Hematopoietic multipotent progenitor cell treated with erythropoietin and hydrocortisone succinate and interleukin-3 and kit ligand, for 15 days (in vitro differentiated cells): Measurements from ENCODE around the gene KCNK6.

Source experiments
- DNase-seq: peaks from one replicate; pipeline ENCODE4 v3.0.0-alpha.2; 2015; ENCODE audit warnings: low spot score

Gene KCNK6

GRCh38 chr19:38298821-38299680, 20.6 kb upstream of the KCNK6 start:
- DNase-seq = no peak

- no peak for DNase-seq
Observed at GRCh38 chr19:38303517-38304351, 15.9 kb upstream of the KCNK6 start, which contains the start of gene C19orf33. Gene C19orf33 (plus strand): TSS chr19:38304251. CDS start chr19:38304262, 11 bp downstream.

DNA sequence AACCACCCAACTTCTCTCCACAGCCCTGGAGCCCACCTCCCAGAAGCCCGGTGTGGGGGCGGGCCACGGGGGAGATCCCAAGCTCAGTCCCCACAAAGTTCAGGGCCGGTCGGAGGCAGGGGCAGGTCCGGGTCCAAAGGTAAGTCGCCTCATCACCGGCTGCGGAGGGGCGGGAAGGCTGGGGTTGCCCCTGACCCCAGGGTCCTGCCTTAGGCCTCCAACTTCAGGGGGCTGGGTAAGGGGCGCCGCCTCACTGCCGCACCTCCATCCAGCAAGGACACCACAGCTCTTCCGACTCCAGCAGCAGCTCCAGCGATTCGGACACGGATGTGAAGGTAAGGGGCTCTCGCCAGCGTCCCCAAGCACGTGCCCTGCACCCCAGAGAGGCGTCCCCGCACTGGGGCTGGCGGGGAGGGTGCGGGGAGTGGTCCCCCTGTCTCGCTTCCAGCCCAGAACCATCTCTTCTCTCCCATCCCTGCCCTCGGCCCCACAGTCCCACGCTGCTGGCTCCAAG, 15.2 kb upstream of the KCNK6 start:
- no peak for DNase-seq

DNA sequence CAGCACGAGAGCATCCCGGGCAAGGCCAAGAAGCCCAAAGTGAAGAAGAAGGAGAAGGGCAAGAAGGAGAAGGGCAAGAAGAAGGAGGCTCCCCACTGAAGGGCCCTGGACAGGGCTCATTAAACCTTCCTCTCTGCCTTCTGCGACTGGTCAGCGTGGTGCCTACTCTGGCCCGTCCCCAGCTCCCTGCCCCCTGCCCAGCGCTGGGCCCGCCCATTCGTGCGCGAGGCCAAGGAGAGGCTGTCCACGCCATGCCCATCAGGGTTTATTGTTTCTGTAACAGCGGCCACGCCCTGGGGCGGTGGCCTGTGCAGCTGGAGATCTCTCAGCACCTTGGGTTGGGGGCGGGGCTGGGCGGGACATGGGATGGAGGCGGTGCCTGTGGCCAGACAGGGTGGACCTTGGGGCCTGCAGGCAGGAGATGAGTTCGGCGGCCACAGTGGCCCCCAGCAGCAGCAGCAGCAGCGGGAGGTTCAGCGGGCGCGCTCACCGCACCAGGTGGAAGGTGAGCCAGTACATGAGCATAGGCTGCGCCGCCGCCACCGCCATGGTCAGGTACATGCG, 14.7 kb upstream of the KCNK6 start:
- no peak for DNase-seq

- no peak for DNase-seq
Observed at GRCh38 chr19:38306236-38306635, 13.4 kb upstream of the KCNK6 start.

GRCh38 chr19:38307076-38307475, 12.6 kb upstream of the KCNK6 start:
- DNase-seq = no peak

- no peak for DNase-seq
Observed at GRCh38 chr19:38307597-38307996, 12.0 kb upstream of the KCNK6 start.

GRCh38 chr19:38308006-38308766, 11.5 kb upstream of the KCNK6 start:
- DNase-seq = no peak

DNA sequence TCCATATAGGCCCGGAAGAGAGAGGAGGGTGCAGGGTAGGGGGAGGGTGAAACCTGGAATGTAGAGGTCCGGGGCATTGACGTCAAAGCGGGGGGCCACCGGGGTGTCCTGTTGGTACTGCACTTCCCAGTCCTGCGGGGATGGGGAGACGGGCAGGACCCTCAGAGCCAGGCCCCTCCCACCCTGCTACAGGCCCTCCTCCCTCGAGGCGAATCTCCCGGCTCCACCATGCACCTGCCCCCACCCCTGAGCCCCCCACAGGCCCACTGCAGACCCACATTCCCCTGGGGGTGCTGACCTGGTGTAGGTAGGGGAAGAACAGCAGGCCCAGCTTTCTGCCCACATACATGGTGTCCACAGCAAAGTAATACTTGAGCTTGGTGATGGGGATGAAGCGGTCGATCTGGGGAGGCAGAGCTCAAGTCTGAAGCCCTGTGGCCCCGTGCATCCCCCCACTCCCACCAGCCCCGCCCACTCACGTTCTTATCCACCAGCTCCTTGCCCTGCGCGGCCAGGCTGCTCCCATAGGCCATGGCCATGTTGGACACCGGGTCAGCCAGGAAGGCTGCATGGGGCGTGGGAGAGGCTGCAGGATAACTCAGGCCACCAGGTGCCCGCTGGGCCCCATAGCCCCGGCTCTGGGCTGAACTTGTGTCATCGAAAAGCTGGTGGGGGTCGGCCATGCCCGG, 10.6 kb upstream of the KCNK6 start:
- no peak for DNase-seq

GRCh38 chr19:38309615-38310278, 9.9 kb upstream of the KCNK6 start:
- no peak for DNase-seq

DNA sequence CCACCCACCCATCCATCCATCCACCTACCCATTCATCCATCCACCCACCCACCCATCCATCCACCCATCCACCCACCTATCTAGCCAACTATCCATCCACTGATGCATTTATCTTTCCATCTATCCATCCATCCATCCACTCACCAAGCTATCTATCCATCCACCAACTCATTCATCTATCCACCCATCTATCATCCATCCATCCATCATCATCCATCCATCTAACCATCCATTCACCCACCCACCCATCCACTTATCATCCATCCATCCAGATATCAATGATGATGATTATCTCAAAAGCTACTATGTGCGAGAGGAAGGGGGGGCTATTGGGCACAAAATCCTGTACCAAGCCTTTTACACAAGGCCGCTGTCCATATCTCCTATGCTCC, 9.4 kb upstream of the KCNK6 start:
- no peak for DNase-seq

- DNase-seq = no peak
Observed at GRCh38 chr19:38310986-38311385, 8.7 kb upstream of the KCNK6 start.

- peak; percentile 96 for DNase-seq
Observed at GRCh38 chr19:38315657-38316476, 3.8 kb upstream of the KCNK6 start, which contains the start of gene YIF1B. Gene YIF1B (minus strand): TSS chr19:38315947. CDS start chr19:38315917, 30 bp downstream.

GRCh38 chr19:38316477-38317067, 3.1 kb upstream of the KCNK6 start:
- no peak for DNase-seq

DNA sequence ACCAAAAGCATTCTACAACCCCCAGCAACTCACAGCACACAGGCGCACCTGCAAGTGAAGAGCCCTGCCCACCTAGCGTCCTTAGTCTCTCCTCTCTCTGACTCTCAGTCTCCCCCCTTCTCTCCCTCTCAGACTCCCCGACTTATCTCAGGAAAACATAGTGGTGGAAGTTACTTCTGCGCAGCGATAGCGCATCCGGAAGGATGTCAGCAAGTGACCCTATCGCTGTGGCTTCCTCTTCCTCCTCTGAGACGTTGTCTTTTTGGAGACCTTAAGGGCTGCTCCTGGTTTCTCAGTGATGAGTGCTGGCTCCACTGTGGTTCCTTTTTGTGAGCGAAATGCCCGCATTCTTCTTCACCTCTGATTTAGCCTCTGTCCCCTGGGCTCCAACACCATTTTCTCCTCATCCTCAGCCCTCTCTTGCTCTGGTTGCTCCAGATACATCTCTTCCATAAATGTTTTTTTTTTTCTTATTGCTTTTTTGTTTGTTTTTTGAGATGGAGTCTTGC, 2.5 kb upstream of the KCNK6 start:
- DNase-seq = peak; percentile 84

GRCh38 chr19:38318660-38319059, 985 bp upstream of the KCNK6 start:
- no peak for DNase-seq

DNA sequence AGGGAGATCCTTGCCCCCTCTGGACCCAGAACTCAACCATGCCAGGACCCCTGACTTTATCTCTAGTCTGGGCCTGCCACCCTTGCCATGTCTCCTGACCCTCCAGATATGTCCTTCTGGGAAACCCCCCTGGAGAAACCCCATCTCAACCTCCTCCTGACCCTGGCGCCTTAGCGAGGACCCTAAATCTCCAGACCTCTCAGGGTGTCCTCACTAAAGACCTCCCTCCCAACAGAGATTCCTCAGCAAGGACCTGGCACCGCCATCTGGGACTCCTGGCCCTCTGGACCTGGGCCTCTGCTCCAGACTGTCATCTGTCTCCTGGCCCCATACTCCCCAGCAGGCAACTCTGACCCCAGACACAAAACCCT, 1.3 kb downstream of the KCNK6 start:
- DNase-seq = no peak

DNA sequence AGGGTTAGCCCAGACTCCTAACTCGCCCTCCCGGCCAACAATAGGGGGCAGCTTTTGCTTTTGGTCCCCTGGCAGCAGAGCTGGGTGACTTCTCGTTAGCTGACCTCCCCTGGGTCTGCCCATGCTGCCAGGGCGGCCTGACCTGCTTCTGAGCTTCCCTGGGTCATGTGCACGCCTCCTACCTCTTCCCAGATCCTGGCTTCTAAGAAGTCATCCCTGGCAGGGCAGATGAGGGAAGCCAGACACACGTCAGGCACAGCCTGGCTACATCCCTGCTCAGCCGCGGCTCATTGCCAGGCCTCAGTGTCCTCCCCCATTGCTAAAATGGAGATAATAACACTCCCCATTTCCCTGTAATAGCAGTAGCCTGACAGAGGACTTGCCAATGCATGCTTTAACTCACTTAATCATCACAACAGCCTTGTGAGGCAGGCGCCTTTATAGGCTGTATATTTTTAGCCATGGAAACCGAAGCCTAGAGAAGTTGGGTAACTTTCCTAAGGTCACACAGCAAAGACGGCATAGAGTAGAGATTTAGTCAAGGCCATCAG, 2.1 kb downstream of the KCNK6 start:
- no peak for DNase-seq

DNA sequence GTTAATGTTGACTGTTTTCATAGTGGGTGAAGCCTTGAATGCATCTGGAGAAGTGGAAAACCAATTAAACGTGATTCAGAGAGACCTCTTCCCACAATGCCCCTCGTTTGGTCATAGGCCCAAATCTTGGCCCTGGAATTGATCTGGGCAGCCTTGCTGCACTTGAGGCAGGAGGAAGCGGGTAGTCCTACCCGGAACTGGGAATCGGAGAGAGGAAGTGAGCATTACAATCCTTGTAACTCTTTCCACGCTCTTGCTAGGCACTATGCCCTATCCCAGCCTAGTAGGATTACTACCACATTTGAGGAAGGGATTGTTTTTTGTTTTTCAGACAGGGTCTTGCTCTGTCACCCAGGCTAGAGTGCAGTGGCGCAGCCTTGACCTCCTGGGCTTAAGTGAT, 3.6 kb downstream of the KCNK6 start:
- no peak for DNase-seq
